Activated T-cell treated with anti-CD3 and anti-CD28 coated beads, Interleukin-2, amount 50 U/mL, for 72 hours (primary cell): ENCODE measurements around the gene PRPF18. TPM values are rescaled to one million over a fixed set of nuclear protein-coding genes. Genes with fewer than 3 reads are reported as not detected.

Source experiments
- ATAC-seq, 2 donors: fragments of 150-1000 bp; cut with Tn5 transposase; replicated peaks in 1 of 2; 2 replicates each; pipeline ENCODE4 v1.10.0; 2021; ENCODE audit warnings: moderate library complexity in 2 of 2, mild to moderate bottlenecking in 1 of 2
- DNase-seq, 2 donors: peaks; one replicate each; pipeline ENCODE4 v3.0.0; 2021 to 2022; ENCODE audit warnings: mixed read lengths in 1 of 2
- H3K27ac Mint-ChIP-seq: one replicate; pipeline ENCODE4 v1.8.0; 2022; ENCODE audit warnings: mild to moderate bottlenecking, moderate library complexity, mixed read lengths
- H3K27me3 Mint-ChIP-seq: one replicate; pipeline ENCODE4 v1.8.0; 2022; ENCODE audit warnings: low read depth, mixed read lengths
- H3K36me3 Mint-ChIP-seq, 2 donors: one replicate each; pipeline ENCODE4 v1.8.0; 2022; ENCODE audit warnings: mixed read lengths in 2 of 2, mild to moderate bottlenecking in 1 of 2; ENCODE audit not compliant: insufficient read depth in 2 of 2
- H3K4me1 Mint-ChIP-seq: one replicate; pipeline ENCODE4 v1.8.0; 2022; ENCODE audit warnings: low read depth, mixed read lengths
- H3K4me3 Mint-ChIP-seq, 2 donors: one replicate each; pipeline ENCODE4 v1.8.0; 2022; ENCODE audit warnings: mild to moderate bottlenecking in 2 of 2, mixed read lengths in 2 of 2, moderate library complexity in 2 of 2
- H3K9me3 Mint-ChIP-seq, 2 donors: one replicate each; pipeline ENCODE4 v1.8.0; 2022; ENCODE audit warnings: mixed read lengths in 2 of 2
- total RNA-seq, 2 donors: library from RNA; stranded (reverse); gene quantifications; one replicate each; pipeline ENCODE4 v1.2.3, GENCODE V29; 2022

Gene PRPF18
- total RNA-seq, 2 donors from 2014 or later = 20.6 to 24.7 TPM

- Mint-ChIP-seq H3K4me3 (no peak overlapping the region), H3K36me3 (peaks cover 4% of the 10 kb centered on the region in 2 donors), H3K27ac (no peak overlapping the region), H3K9me3 (no peaks in the 10 kb centered on the region), H3K4me1 (peaks cover 25% of the 10 kb centered on the region), H3K27me3 (peaks cover 11% of the 10 kb centered on the region)
- DNase-seq = no peak
- no peak for ATAC-seq
Measured at GRCh38 chr10:13585195-13585751, 1.5 kb upstream of the PRPF18 start.

GRCh38 chr10:13585943-13586342, 822 bp upstream of the PRPF18 start:
- Mint-ChIP-seq H3K27me3 (peaks cover 11% of the 10 kb centered on the region), H3K27ac (no peak overlapping the region), H3K36me3 (peaks cover 4% of the 10 kb centered on the region in 2 donors), H3K9me3 (no peaks in the 10 kb centered on the region), H3K4me3 (peak overlapping the region; percentile 8 to 99), H3K4me1 (peaks cover 25% of the 10 kb centered on the region)
- ATAC-seq (no peak), DNase-seq (no peak)

GRCh38 chr10:13587391-13587790, 626 bp downstream of the PRPF18 start:
- H3K27me3 Mint-ChIP-seq = peaks cover 11% of the 10 kb centered on the region
- peak overlapping the region; percentile 100 for H3K27ac Mint-ChIP-seq
- H3K4me1 Mint-ChIP-seq = peaks cover 25% of the 10 kb centered on the region
- peak in 1 of 2 donors; percentile 12 for ATAC-seq
- no peaks in the 10 kb centered on the region for H3K9me3 Mint-ChIP-seq
- H3K36me3 Mint-ChIP-seq = peaks cover 4% of the 10 kb centered on the region in 2 donors
- peak overlapping the region; percentile 98 to 99 for H3K4me3 Mint-ChIP-seq
- DNase-seq = peak; percentile 11 to 14

- peaks cover 5% of the 10 kb centered on the region for H3K27me3 Mint-ChIP-seq
- H3K27ac Mint-ChIP-seq = no peak overlapping the region
- DNase-seq (no peak), ATAC-seq (no peak)
- peaks cover 25% of the 10 kb centered on the region for H3K4me1 Mint-ChIP-seq
- peak overlapping the region in 1 of 2 donors; percentile 99 for H3K4me3 Mint-ChIP-seq
- H3K9me3 Mint-ChIP-seq = no peaks in the 10 kb centered on the region
- peaks cover 4% of the 10 kb centered on the region in 2 donors for H3K36me3 Mint-ChIP-seq
Measured at GRCh38 chr10:13589316-13589715, 2.6 kb downstream of the PRPF18 start.

GRCh38 chr10:13590886-13591285, 4.1 kb downstream of the PRPF18 start:
- H3K9me3 Mint-ChIP-seq = no peaks in the 10 kb centered on the region
- H3K27me3 Mint-ChIP-seq = no peaks in the 10 kb centered on the region
- H3K27ac Mint-ChIP-seq = no peak overlapping the region
- peaks cover 4% of the 10 kb centered on the region in 2 donors for H3K36me3 Mint-ChIP-seq
- no peak overlapping the region for H3K4me3 Mint-ChIP-seq
- DNase-seq = no peak
- ATAC-seq = no peak
- peaks cover 25% of the 10 kb centered on the region for H3K4me1 Mint-ChIP-seq

- ATAC-seq (no peak), DNase-seq (no peak)
- H3K36me3 Mint-ChIP-seq = peaks cover 0 to 2% of the 10 kb centered on the region in 2 donors
- no peak overlapping the region for H3K27ac Mint-ChIP-seq
- H3K27me3 Mint-ChIP-seq = no peaks in the 10 kb centered on the region
- H3K4me1 Mint-ChIP-seq = peaks cover 19% of the 10 kb centered on the region
- H3K4me3 Mint-ChIP-seq = no peak overlapping the region
- H3K9me3 Mint-ChIP-seq = no peaks in the 10 kb centered on the region
Measured at GRCh38 chr10:13592306-13592705, 5.5 kb downstream of the PRPF18 start.

GRCh38 chr10:13593535-13593934, 6.8 kb downstream of the PRPF18 start:
- peaks cover 0 to under 1% of the 10 kb centered on the region in 2 donors for H3K36me3 Mint-ChIP-seq
- no peak overlapping the region for H3K27ac Mint-ChIP-seq
- ATAC-seq = no peak
- DNase-seq = no peak
- no peaks in the 10 kb centered on the region for H3K27me3 Mint-ChIP-seq
- H3K9me3 Mint-ChIP-seq = no peaks in the 10 kb centered on the region
- H3K4me3 Mint-ChIP-seq = no peak overlapping the region
- peaks cover 7% of the 10 kb centered on the region for H3K4me1 Mint-ChIP-seq

- ATAC-seq = no peak
- Mint-ChIP-seq H3K36me3 (peaks cover 0 to under 1% of the 10 kb centered on the region in 2 donors), H3K4me1 (no peaks in the 10 kb centered on the region), H3K27me3 (no peaks in the 10 kb centered on the region), H3K27ac (no peak overlapping the region), H3K4me3 (no peak overlapping the region), H3K9me3 (no peaks in the 10 kb centered on the region)
- no peak for DNase-seq
Measured at GRCh38 chr10:13594641-13595040, 7.9 kb downstream of the PRPF18 start.

GRCh38 chr10:13597909-13598308, 11.1 kb downstream of the PRPF18 start:
- Mint-ChIP-seq H3K4me1 (no peaks in the 10 kb centered on the region), H3K36me3 (peaks cover 0 to 5% of the 10 kb centered on the region in 2 donors), H3K9me3 (no peaks in the 10 kb centered on the region), H3K4me3 (no peak overlapping the region), H3K27ac (no peak overlapping the region), H3K27me3 (no peaks in the 10 kb centered on the region)
- no peak for ATAC-seq
- DNase-seq = no peak

- H3K4me3 Mint-ChIP-seq = no peak overlapping the region
- no peaks in the 10 kb centered on the region for H3K9me3 Mint-ChIP-seq
- H3K27me3 Mint-ChIP-seq = no peaks in the 10 kb centered on the region
- peaks cover 1 to 9% of the 10 kb centered on the region in 2 donors for H3K36me3 Mint-ChIP-seq
- no peak overlapping the region for H3K27ac Mint-ChIP-seq
- no peak for DNase-seq
- no peaks in the 10 kb centered on the region for H3K4me1 Mint-ChIP-seq
- no peak for ATAC-seq
Measured at GRCh38 chr10:13604357-13605040, 17.7 kb downstream of the PRPF18 start.

GRCh38 chr10:13608246-13608853, 21.6 kb downstream of the PRPF18 start:
- DNase-seq (no peak), ATAC-seq (no peak)
- Mint-ChIP-seq H3K4me3 (no peak overlapping the region), H3K27ac (no peak overlapping the region), H3K36me3 (peaks cover 1 to 14% of the 10 kb centered on the region in 2 donors), H3K9me3 (no peaks in the 10 kb centered on the region), H3K4me1 (no peaks in the 10 kb centered on the region), H3K27me3 (no peaks in the 10 kb centered on the region)

GRCh38 chr10:13612654-13613373, 26.0 kb downstream of the PRPF18 start:
- ATAC-seq = no peak
- Mint-ChIP-seq H3K4me3 (no peak overlapping the region), H3K9me3 (no peaks in the 10 kb centered on the region), H3K27me3 (no peaks in the 10 kb centered on the region), H3K4me1 (no peaks in the 10 kb centered on the region), H3K27ac (no peak overlapping the region), H3K36me3 (peaks cover 1 to 13% of the 10 kb centered on the region in 2 donors)
- no peak for DNase-seq

- ATAC-seq (no peak), DNase-seq (no peak)
- H3K4me3 Mint-ChIP-seq = no peak overlapping the region
- peaks cover 1 to 13% of the 10 kb centered on the region in 2 donors for H3K36me3 Mint-ChIP-seq
- no peak overlapping the region for H3K27ac Mint-ChIP-seq
- no peaks in the 10 kb centered on the region for H3K27me3 Mint-ChIP-seq
- H3K9me3 Mint-ChIP-seq = no peaks in the 10 kb centered on the region
- no peaks in the 10 kb centered on the region for H3K4me1 Mint-ChIP-seq
Measured at GRCh38 chr10:13613519-13613918, 26.8 kb downstream of the PRPF18 start.
